HCT116 (cell line): Measurements from ENCODE around the gene ATAD3A.
"Not testable (repeated sequence)": the region's sequence is repeated elsewhere in the genome, so short reads cannot be mapped to it uniquely, and the experiment has no call there.

Experiments used
- CBX3 ChIP-seq: IDR thresholded peaks from 2 replicates; pipeline ENCODE4 v1.6.1; 2012; ENCODE audit warnings: low read depth
- CEBPB ChIP-seq: IDR thresholded peaks from 2 replicates; pipeline ENCODE4 v1.6.1; 2012; ENCODE audit warnings: low read depth
- EZH2 ChIP-seq: fragments of 200-600 bp; sonication (generic); IDR thresholded peaks from 2 replicates; pipeline ENCODE4 v1.6.1; 2017; ENCODE audit warnings: antibody characterized with exemption, mixed run types
- EZH2phosphoT487 ChIP-seq: fragments of 200-600 bp; IDR thresholded peaks from 2 replicates; pipeline ENCODE4 v1.6.1; 2018; ENCODE audit warnings: antibody characterized with exemption, borderline replicate concordance
- POLR2A ChIP-seq: IDR thresholded peaks from 2 replicates; pipeline ENCODE4 v1.7.0; 2011; ENCODE audit warnings: borderline replicate concordance; ENCODE audit not compliant: insufficient read depth, insufficient read length; ENCODE audit errors: extremely low read depth
- POLR2AphosphoS5 ChIP-seq: IDR thresholded peaks from 2 replicates; pipeline ENCODE4 v1.6.1; 2011; ENCODE audit warnings: mild to moderate bottlenecking, low read depth, low read length, moderate library complexity
- RAD21 ChIP-seq: IDR thresholded peaks from 2 replicates; pipeline ENCODE4 v1.6.1; 2012; ENCODE audit warnings: low read depth, mild to moderate bottlenecking
- SP1 ChIP-seq: IDR thresholded peaks from 2 replicates; pipeline ENCODE4 v1.6.1; 2012; ENCODE audit warnings: low read depth
- SRF ChIP-seq: IDR thresholded peaks from 2 replicates; pipeline ENCODE4 v1.6.1; 2012; ENCODE audit warnings: low read depth
- ZNF274 ChIP-seq: fragments of 200-500 bp; sonication (Bioruptor generic); IDR thresholded peaks from 2 replicates; pipeline ENCODE4 v1.6.1; 2014; ENCODE audit warnings: mild to moderate bottlenecking, low read depth, low read length, inconsistent platforms
- TF ChIP-seq, protein P1 (sequence below), 3 experiments: fragments of 200-600 bp in 1 of 3; sonication (generic) in 1 of 3; IDR thresholded peaks in 2 of 3; conservative IDR thresholded peaks in 1 of 3; 2 replicates each; pipeline ENCODE4 v1.5.1; 2012 to 2017; ENCODE audit warnings: low read depth in 2 of 3, low read length in 2 of 3, antibody characterized with exemption in 1 of 3, borderline replicate concordance in 1 of 3, control low read depth in 1 of 3, mild to moderate bottlenecking in 1 of 3, mixed read lengths in 1 of 3, mixed run types in 1 of 3, moderate library complexity in 1 of 3; ENCODE audit not compliant: insufficient read depth in 1 of 3
- TF ChIP-seq, protein P2 (sequence below): IDR thresholded peaks from 2 replicates; pipeline ENCODE4 v1.6.1; 2012

DNA sequence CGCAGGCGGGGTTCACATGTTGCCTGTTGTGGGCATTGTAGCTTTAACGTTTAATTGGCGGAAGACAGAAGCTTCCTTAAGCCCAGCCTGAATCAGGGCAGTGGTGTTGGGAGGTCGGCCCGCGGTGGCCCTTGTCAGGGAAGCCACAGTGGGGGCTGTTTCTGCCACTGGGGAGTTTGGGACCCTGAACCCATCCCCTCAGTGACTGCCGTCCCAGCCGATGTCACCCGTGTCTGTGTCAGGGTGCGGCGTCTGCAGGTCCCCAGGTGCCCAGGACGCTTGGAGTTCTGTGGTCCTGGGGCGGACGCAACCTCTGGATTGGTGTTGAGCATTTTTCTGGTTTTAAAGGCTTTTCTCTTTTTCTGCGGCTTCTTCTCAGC is 31.5 kb upstream of the ATAD3A start:
- TF ChIP-seq, protein P1, sequence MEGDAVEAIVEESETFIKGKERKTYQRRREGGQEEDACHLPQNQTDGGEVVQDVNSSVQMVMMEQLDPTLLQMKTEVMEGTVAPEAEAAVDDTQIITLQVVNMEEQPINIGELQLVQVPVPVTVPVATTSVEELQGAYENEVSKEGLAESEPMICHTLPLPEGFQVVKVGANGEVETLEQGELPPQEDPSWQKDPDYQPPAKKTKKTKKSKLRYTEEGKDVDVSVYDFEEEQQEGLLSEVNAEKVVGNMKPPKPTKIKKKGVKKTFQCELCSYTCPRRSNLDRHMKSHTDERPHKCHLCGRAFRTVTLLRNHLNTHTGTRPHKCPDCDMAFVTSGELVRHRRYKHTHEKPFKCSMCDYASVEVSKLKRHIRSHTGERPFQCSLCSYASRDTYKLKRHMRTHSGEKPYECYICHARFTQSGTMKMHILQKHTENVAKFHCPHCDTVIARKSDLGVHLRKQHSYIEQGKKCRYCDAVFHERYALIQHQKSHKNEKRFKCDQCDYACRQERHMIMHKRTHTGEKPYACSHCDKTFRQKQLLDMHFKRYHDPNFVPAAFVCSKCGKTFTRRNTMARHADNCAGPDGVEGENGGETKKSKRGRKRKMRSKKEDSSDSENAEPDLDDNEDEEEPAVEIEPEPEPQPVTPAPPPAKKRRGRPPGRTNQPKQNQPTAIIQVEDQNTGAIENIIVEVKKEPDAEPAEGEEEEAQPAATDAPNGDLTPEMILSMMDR (IDR thresholded peaks at IDR 0.05 in 2 of 3, conservative IDR thresholded peaks at IDR 0.05 in 1 of 3; ENCODE audit: borderline replicate concordance in 1 of 3, insufficient read depth in 1 of 3, low read depth in 2 of 3, low read length in 2 of 3) = not testable (repeated sequence)
- TF ChIP-seq SRF, EZH2, POLR2AphosphoS5, POLR2A, EZH2phosphoT487, ZNF274, RAD21, CEBPB, CBX3, SP1: not testable (repeated sequence)
- TF ChIP-seq, protein P2, sequence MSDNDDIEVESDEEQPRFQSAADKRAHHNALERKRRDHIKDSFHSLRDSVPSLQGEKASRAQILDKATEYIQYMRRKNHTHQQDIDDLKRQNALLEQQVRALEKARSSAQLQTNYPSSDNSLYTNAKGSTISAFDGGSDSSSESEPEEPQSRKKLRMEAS = not testable (repeated sequence)
